Stomach (tissue), 4 donors: ENCODE data around the gene PPP3CA.

Source experiments
- EP300 ChIP-seq: sonication (generic); formaldehyde crosslinking; IDR thresholded peaks from one replicate; pipeline ENCODE4 v1.6.1; 2017; ENCODE audit warnings: antibody characterized with exemption
- POLR2A ChIP-seq, 4 donors: fragments of 450-650 bp; IDR thresholded peaks; one replicate each; pipeline ENCODE4 v1.6.1; 2016; ENCODE audit warnings: antibody characterized with exemption in 4 of 4, control low read depth in 2 of 4, mild to moderate bottlenecking in 1 of 4, moderate library complexity in 1 of 4
- POLR2AphosphoS5 ChIP-seq, 3 donors: sonication (generic); formaldehyde crosslinking; IDR thresholded peaks; one replicate each; pipeline ENCODE4 v1.6.1; 2016; ENCODE audit warnings: antibody characterized with exemption in 3 of 3
- TF ChIP-seq, protein P1 (sequence below), 7 experiments: fragments of 450-650 bp in 4 of 7; fragments of 200-600 bp in 3 of 7; sonication (generic) in 3 of 7; IDR thresholded peaks; one replicate each; pipeline ENCODE4 v1.5.1; 2016 to 2019; ENCODE audit warnings: antibody characterized with exemption in 7 of 7, control low read depth in 2 of 7, mild to moderate bottlenecking in 1 of 7

DNA sequence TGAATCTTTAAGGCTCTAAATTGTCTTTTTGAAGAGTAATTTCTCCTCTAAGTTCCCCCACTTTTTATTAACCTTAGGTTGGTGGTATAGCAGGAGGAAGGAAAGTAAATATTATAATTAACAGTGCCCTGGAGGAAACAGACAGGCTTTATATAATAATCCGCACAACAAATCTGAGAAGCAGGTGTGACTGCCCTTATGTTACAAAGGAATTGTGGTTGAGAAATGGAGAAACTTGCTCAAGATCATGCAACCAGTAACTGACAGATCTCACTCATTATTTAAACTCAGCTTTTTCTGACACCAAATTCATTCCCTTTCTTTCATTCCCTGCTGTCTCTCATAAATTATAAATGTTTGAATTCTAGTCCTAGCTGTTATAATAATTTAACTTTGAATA lies 282.0 kb downstream of the PPP3CA start:
- TF ChIP-seq POLR2A (IDR thresholded peaks at IDR 0.05) = no peak
- TF ChIP-seq, protein P1, sequence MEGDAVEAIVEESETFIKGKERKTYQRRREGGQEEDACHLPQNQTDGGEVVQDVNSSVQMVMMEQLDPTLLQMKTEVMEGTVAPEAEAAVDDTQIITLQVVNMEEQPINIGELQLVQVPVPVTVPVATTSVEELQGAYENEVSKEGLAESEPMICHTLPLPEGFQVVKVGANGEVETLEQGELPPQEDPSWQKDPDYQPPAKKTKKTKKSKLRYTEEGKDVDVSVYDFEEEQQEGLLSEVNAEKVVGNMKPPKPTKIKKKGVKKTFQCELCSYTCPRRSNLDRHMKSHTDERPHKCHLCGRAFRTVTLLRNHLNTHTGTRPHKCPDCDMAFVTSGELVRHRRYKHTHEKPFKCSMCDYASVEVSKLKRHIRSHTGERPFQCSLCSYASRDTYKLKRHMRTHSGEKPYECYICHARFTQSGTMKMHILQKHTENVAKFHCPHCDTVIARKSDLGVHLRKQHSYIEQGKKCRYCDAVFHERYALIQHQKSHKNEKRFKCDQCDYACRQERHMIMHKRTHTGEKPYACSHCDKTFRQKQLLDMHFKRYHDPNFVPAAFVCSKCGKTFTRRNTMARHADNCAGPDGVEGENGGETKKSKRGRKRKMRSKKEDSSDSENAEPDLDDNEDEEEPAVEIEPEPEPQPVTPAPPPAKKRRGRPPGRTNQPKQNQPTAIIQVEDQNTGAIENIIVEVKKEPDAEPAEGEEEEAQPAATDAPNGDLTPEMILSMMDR (IDR thresholded peaks at IDR 0.05) = no peak
- no peak for TF ChIP-seq EP300
- no peak for TF ChIP-seq POLR2AphosphoS5 (IDR thresholded peaks at IDR 0.05)
